Left lung (tissue), 10 donors: ENCODE data around the gene SIRPA. TPM values are rescaled to one million over a fixed set of nuclear protein-coding genes. Genes with fewer than 3 reads are reported as not detected.

Experiments
- ATAC-seq: fragments of 200-7000 bp; cut with Tn5 transposase; one replicate; pipeline ENCODE4 v1.9.1; 2020; ENCODE audit warnings: moderate library complexity
- DNase-seq, 4 donors: peaks; one replicate each; pipeline ENCODE4 v3.0.0-alpha.2; 2013 to 2020
- H3K27ac ChIP-seq, 2 donors: fragments of 200-600 bp; sonication (generic) in 1 of 2; one replicate each; pipeline versions ENCODE4 v1.5.0 to v1.8.0; 2020 to 2021
- H3K27me3 ChIP-seq, 2 donors: fragments of 200-600 bp; sonication (generic) in 1 of 2; one replicate each; pipeline versions ENCODE4 v1.5.0 to v1.8.0; 2020 to 2021
- H3K36me3 ChIP-seq, 2 donors: fragments of 200-600 bp; sonication (generic) in 1 of 2; one replicate each; pipeline versions ENCODE4 v1.5.0 to v1.8.0; 2020 to 2021
- H3K4me1 ChIP-seq, 2 donors: fragments of 200-600 bp; one replicate each; pipeline ENCODE4 v1.8.0; 2021
- H3K4me3 ChIP-seq, 2 donors: fragments of 200-600 bp; sonication (generic) in 1 of 2; one replicate each; pipeline versions ENCODE4 v1.5.0 to v1.8.0; 2020 to 2021; ENCODE audit warnings: mild to moderate bottlenecking in 1 of 2
- H3K9me3 ChIP-seq, 2 donors: fragments of 200-600 bp; sonication (generic) in 1 of 2; one replicate each; pipeline versions ENCODE4 v1.5.0 to v1.8.0; 2020 to 2021
- CTCF ChIP-seq, 2 donors: fragments of 200-600 bp; sonication (generic) in 1 of 2; IDR thresholded peaks; one replicate each; pipeline versions ENCODE4 v1.5.0 to v1.8.0; 2021; ENCODE audit warnings: antibody characterized with exemption in 2 of 2
- intact Hi-C, 2 donors: fragments of 100-400 bp; cut with DNase I; formaldehyde crosslinking; loops; one replicate each; pipeline versions ENCODE4 v1.11.2 to v1.14.2; 2022
- polyA plus RNA-seq, 6 donors: library from polyadenylated mRNA; unstranded; fragments of 120-200 nt; gene quantifications; one replicate each; pipeline ENCODE4 v1.2.1, GENCODE V29; 2013; ENCODE audit not compliant: insufficient read length in 6 of 6
- total RNA-seq, 2 donors: library from RNA; stranded (reverse); fragmentation: NEBNext Ultra II Directional; extraction: Animal tissue kit (Norgen Biotek cat#: 25700); gene quantifications; one replicate each; pipeline ENCODE4 v1.2.1, GENCODE V29; 2021
- donor health status: DM: no; HTN: yes; CAD: no.
- donor health status: DM: no; HTN: no; CAD: no.

SIRPA gene
- total and polyA plus RNA-seq, 8 donors = 9.8 to 102 (median 12.4) TPM

GRCh38 chr20:1926237-1926636 lies 31.0 kb downstream of the SIRPA start:
- DNase-seq (no peak), ATAC-seq (no peak)
- no peak for TF ChIP-seq CTCF (IDR thresholded peaks at IDR 0.05)
- no peak overlapping the region for H3K4me3 ChIP-seq
- peaks cover 0 to 38% of the 10 kb centered on the region in 2 donors for H3K27me3 ChIP-seq
- H3K9me3 ChIP-seq = no peaks in the 10 kb centered on the region
- intact Hi-C loops = no loop called here
- H3K4me1 ChIP-seq = peaks cover 0 to 10% of the 10 kb centered on the region in 2 donors
- no peak overlapping the region for H3K27ac ChIP-seq
- H3K36me3 ChIP-seq = peaks cover 0 to 86% of the 10 kb centered on the region in 2 donors

GRCh38 chr20:1927217-1927616 lies 32.0 kb downstream of the SIRPA start:
- ATAC-seq (peak; percentile 29), DNase-seq (no peak)
- H3K27me3 ChIP-seq = peaks cover 0 to 47% of the 10 kb centered on the region in 2 donors
- H3K27ac ChIP-seq = no peak overlapping the region
- no peak overlapping the region for H3K4me3 ChIP-seq
- peaks cover 0 to 93% of the 10 kb centered on the region in 2 donors for H3K36me3 ChIP-seq
- H3K9me3 ChIP-seq = no peaks in the 10 kb centered on the region
- intact Hi-C loops = no loop called here
- H3K4me1 ChIP-seq = peaks cover 0 to 10% of the 10 kb centered on the region in 2 donors
- TF ChIP-seq CTCF (IDR thresholded peaks at IDR 0.05) = no peak

GRCh38 chr20:1928154-1928553 lies 32.9 kb downstream of the SIRPA start:
- intact Hi-C loops = no loop called here
- H3K9me3 ChIP-seq = no peaks in the 10 kb centered on the region
- no peak overlapping the region for H3K27ac ChIP-seq
- peaks cover 0 to 57% of the 10 kb centered on the region in 2 donors for H3K27me3 ChIP-seq
- peaks cover 0 to 16% of the 10 kb centered on the region in 2 donors for H3K4me1 ChIP-seq
- ATAC-seq (no peak), DNase-seq (no peak)
- H3K36me3 ChIP-seq = peaks cover 0 to 84% of the 10 kb centered on the region in 2 donors
- TF ChIP-seq CTCF (IDR thresholded peaks at IDR 0.05) = no peak
- no peak overlapping the region for H3K4me3 ChIP-seq

GRCh38 chr20:1928782-1929181 lies 33.6 kb downstream of the SIRPA start:
- Histone ChIP-seq H3K27ac (no peak overlapping the region), H3K36me3 (peaks cover 0 to 79% of the 10 kb centered on the region in 2 donors), H3K27me3 (peaks cover 0 to 61% of the 10 kb centered on the region in 2 donors), H3K4me3 (no peak overlapping the region), H3K4me1 (peaks cover 0 to 23% of the 10 kb centered on the region in 2 donors), H3K9me3 (no peaks in the 10 kb centered on the region)
- intact Hi-C loops = no loop called here
- no peak for TF ChIP-seq CTCF (IDR thresholded peaks at IDR 0.05)
- ATAC-seq = no peak
- DNase-seq = no peak

GRCh38 chr20:1929460-1929859 lies 34.3 kb downstream of the SIRPA start:
- ATAC-seq (no peak), DNase-seq (no peak)

More at GRCh38 chr20:1929460-1929859, 34.3 kb downstream of the SIRPA start:
- Histone ChIP-seq H3K27ac (no peak overlapping the region), H3K4me1 (peaks cover 0 to 26% of the 10 kb centered on the region in 2 donors), H3K36me3 (peaks cover 0 to 78% of the 10 kb centered on the region in 2 donors), H3K4me3 (no peak overlapping the region), H3K9me3 (no peaks in the 10 kb centered on the region), H3K27me3 (peaks cover 0 to 61% of the 10 kb centered on the region in 2 donors)
- TF ChIP-seq CTCF (IDR thresholded peaks at IDR 0.05) = no peak
- intact Hi-C loops = no loop called here
